ENCODE results near the gene FGFR2.

Gene FGFR2

DNA sequence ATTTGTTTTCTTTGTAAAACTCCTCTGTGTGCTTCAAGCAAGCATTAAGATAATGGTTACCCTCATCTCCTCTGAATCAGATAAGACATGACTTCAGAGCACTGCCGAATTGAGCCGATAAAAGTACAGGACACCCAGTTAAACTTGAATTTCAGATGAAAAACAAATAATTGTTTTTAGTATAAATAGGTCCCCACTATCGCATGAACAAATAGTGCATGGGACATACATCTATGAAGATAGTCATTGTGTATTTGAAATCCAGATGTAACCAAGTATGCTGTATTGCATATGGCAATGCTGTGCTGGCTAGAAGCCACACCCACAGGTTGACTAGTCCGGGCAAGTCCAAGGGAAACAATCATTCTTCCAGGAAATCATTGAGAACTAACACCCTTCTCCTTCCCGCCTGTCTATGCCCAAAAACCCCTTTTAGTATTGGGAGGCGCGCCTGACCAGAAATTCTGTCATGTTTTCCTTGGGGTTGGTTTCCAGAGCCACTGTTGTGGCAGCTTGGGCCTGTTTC is 12.6 kb upstream of the FGFR2 start:
- in situ Hi-C loops (cut with HindIII; ENCODE audit: low sequenced_read_pairs): no loop called here

GRCh38 chr10:121609426-121610380 is 11.5 kb upstream of the FGFR2 start:
- in situ Hi-C loops (cut with HindIII; ENCODE audit: low sequenced_read_pairs): no loop called here

GRCh38 chr10:121608469-121609190 is 10.4 kb upstream of the FGFR2 start:
- in situ Hi-C loops (cut with HindIII; ENCODE audit: low sequenced_read_pairs): no loop called here

DNA sequence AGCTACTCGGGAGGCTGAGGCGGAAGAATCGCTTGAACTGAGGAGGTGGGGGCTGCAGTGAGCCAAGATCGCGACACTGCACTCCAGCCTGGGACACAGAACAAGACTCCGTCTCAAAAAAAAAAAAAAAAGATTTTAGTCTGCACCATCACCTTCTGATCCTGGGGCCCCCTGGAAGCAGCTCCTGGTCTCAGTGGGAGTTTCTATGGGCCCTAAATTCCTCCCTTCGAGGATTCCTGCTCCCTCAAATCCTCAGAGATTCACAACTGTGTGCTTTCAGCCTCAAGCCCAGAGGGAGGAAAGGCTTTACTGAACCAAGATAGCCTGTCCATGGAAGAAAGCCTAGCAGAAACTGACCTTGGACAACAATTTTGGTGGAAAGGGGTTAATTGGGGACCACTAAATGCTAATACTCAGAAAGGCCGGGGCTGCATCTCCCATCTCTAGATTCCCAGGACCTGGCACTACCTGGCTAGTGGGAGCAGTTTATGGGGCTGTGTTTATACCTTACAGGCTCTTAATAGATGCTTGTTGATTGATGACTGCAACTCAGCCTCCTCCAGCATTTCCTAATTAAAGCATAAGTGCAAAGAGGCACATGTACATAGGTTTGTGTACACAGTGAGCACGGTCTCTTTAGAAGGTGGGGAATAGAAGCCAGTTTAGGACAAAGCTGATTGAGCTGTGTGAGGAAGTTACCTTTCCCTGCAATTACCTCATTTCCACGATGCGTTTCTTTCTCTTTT is 9.2 kb upstream of the FGFR2 start:
- in situ Hi-C loops (cut with HindIII; ENCODE audit: low sequenced_read_pairs): no loop called here

DNA sequence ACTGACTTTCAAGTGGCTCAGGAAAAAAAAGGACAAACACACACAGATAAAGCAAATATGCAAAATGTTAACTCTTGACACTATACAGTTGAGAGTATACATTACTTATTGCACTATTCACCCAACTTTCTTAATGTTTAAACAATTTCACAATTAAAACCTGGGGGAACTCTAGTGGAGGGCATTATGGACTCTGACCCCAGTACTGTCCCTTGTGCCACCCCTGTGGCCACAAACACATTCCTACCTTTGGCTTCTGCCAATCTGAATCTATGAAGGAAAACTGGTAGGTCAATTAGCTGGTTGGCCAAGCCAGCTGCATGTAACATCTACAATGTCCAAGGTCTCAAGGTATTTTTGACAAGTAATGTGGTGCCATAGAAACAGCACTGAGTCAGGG is 7.5 kb upstream of the FGFR2 start:
- in situ Hi-C loops (cut with HindIII; ENCODE audit: low sequenced_read_pairs): no loop called here

GRCh38 chr10:121601458-121601857 is 3.2 kb upstream of the FGFR2 start:
- in situ Hi-C loops (cut with HindIII; ENCODE audit: low sequenced_read_pairs): no loop called here

GRCh38 chr10:121600611-121601010 is 2.4 kb upstream of the FGFR2 start:
- in situ Hi-C loops (cut with HindIII; ENCODE audit: low sequenced_read_pairs): no loop called here

DNA sequence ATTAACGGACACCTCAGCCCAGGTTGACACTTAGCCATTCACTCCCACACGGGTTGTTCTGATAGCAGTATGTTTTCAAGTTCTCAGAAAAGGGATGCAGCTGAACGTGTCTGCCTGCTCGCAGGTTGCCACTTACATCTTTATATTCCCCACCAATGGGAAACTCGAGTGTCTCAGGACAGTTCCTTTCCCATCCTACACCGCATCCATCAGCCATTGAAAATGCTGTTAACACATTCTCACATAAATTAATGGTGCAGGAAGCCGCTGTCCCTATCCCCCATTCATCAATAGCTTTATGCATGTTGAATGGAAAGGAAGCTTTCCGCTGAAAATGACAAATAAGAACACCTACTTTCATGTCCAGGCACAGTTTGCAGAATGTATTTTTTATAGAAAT is 1.7 kb upstream of the FGFR2 start:
- in situ Hi-C loops (cut with HindIII; ENCODE audit: low sequenced_read_pairs): no loop called here

DNA sequence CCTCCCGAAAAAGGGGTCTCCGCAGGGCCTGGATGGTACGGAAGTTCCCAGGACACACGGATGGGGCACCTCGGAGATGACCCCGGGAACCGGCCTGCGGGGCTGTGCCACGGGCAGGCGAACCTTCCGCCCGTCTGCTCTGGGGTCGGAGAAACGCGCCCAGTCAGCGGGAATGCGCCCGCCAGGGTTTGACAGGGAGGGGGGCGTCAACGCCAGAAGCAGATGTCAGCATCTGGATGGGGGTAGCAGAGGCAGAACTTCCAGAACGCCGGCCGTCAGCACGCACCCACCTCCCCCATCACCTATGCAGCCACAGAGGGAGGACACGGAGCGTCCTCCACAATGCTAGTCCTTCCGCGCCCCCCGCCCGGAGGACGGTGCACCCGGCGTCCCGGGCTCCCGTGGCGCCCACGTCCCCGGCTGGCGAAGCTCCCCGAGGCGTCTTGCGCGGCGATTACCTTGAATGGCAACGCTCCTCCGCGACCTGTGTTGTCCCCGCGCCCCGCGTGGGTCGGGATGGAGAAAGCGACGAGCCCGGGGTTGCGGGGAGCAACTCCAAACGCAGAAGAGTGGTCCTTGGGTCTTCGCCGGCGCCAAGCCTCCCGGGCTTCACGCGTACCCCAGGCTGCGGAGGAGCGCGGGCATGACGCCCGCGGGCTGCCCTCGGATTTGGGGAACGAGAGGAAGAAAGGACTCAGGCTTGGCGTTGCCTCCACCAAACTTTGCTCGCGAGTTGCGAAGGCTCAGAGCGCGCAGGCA is 561 bp downstream of the FGFR2 start:
- in situ Hi-C loops (cut with HindIII; ENCODE audit: low sequenced_read_pairs): no loop called here

GRCh38 chr10:121596689-121597503 is 1.3 kb downstream of the FGFR2 start:
- in situ Hi-C loops (cut with HindIII; ENCODE audit: low sequenced_read_pairs): no loop called here

GRCh38 chr10:121595806-121596688 is 2.2 kb downstream of the FGFR2 start:
- in situ Hi-C loops (cut with HindIII; ENCODE audit: low sequenced_read_pairs): no loop called here

DNA sequence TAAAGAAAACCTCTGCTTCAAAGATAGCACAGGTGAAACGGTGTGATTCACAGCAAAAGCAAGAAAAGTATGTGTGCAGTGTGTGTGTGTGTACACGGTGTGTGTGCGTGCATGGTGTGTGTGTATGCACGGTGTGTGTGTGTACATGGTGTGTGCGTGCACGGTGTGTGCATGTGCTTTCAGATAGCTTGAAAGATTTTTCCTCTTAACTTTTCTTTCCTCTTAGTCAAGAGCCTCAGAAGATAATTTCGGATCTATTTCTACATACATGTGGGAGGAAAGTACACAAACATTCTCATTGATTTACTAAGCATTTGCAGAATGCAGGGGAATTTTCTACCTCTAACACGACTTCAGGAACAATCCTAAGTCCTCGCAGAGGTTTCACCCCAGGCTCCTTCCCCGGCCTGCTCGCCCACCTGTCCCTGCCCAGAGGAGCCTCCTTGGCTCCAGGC is 2.9 kb downstream of the FGFR2 start:
- in situ Hi-C loops (cut with HindIII; ENCODE audit: low sequenced_read_pairs): no loop called here

GRCh38 chr10:121594623-121595350 is 3.5 kb downstream of the FGFR2 start:
- in situ Hi-C loops (cut with HindIII; ENCODE audit: low sequenced_read_pairs): no loop called here

DNA sequence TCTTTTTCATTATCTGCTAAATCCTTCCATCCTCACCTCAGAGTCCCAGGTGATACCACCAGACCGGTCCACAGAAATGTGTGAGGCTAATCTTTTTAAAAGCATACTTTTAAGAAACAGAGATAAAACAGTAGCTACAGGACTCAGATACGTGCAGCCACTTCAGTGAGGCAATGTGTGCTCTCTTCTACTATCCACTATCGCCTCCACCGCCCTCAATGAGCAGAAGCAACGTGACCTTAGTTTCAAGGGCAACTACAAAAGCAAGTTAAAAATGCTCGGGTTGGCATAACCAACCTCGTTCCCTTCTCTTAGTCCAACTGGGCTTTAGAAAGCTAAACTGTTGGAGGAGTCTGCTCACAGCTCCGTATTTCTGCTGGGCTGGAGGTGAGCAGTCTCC is 4.2 kb downstream of the FGFR2 start:
- in situ Hi-C loops (cut with HindIII; ENCODE audit: low sequenced_read_pairs): no loop called here

- in situ Hi-C loops (cut with HindIII; ENCODE audit: low sequenced_read_pairs): no loop called here
These were observed 4.8 kb downstream of the FGFR2 start for GRCh38 chr10:121593281-121594075.

DNA sequence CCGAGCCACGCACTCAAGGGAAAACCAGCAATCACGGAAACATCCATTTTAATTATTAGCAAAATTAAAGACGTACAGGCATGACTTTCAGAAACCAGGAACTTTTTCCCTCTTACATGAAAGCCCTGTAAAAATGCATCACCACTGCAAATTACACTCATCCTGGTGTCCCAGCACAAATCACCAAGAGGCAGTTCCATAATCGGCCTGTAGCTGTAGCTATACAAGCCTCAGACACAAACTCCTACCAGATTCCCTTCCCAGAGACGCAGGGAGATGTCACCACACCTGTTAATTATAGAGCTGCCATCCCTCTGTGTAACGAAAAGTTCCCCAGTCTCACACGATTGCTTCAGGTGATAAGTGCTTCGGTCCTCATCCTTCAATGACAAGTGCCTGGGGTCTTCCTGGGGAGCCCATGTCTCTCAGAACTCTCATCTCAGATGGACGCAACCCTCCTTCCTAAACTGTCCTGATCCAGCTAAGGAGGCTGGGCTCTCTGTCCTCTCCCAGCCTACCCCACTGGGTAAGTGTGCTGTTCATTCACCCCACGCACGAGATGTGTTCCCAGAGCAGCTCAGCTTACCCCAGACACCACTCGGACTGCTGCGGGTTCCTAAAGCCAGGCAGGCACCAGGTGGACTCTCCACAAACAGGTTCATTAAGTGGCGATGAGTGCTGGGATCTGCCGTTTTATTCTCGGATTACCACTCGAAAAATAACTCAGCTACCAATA is 5.9 kb downstream of the FGFR2 start:
- in situ Hi-C loops (cut with HindIII; ENCODE audit: low sequenced_read_pairs): no loop called here

Data from DLD1 (cell line).